Inflammatory macrophage treated with lipopolysaccharide for 1 hour (primary cell): ENCODE data around the gene KCNC4.

Experiments
- DNase-seq, 2 donors: peaks; one replicate each; pipeline ENCODE4 v3.0.0-alpha.2; 2020 to 2022

Gene KCNC4

DNA sequence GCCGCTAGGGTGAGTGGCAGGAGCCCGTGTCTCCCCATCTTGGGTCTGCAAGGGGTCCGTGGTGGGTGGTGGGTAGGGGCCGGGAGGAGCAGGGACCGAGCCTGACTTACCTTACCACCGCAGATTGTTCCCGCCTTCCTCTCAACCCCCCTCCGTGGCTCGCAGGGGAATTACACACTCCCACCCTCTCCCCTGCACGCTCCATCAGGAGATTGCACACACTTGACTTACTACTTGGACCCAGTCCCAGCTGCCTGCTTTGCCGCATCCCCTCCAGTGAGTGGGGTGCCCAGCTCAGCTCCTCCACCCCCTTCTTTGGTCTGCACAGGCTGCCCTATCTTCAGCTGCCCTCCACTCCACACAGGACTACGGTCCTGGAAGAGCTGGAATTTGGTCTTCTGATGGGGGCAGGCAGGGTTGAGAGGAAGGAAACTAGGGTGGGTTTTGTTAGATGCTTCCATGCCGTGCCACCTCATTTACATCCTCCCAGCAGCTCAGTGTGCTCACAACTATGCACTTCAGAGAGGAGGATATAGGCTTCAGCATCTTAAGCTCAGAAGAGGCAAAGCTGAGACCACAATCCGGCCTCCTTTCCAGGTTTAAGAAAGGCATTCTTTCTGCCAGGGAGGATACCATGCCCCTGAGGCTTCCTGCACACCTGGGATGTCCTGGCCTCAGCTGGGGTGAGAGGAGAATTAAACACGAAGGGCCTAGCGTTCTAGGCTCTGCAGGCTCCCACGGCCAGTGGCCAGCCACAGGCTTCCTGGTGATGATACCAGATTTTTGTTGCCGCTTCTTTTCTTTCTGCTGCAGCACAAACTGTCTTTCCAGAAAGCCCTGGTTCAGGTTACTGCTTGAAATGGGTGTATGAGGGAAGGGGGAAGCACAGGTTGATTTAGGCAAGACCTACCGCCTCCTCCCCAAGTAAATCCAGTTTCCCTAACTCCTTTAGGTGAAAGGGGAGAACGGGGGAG is 2.3 kb downstream of the KCNC4 start:
- DNase-seq: no peak

- DNase-seq: no peak
These were observed 3.0 kb downstream of the KCNC4 start for GRCh38 chr1:110213143-110213540.

GRCh38 chr1:110214454-110215404 is 4.6 kb downstream of the KCNC4 start:
- DNase-seq: no peak

DNA sequence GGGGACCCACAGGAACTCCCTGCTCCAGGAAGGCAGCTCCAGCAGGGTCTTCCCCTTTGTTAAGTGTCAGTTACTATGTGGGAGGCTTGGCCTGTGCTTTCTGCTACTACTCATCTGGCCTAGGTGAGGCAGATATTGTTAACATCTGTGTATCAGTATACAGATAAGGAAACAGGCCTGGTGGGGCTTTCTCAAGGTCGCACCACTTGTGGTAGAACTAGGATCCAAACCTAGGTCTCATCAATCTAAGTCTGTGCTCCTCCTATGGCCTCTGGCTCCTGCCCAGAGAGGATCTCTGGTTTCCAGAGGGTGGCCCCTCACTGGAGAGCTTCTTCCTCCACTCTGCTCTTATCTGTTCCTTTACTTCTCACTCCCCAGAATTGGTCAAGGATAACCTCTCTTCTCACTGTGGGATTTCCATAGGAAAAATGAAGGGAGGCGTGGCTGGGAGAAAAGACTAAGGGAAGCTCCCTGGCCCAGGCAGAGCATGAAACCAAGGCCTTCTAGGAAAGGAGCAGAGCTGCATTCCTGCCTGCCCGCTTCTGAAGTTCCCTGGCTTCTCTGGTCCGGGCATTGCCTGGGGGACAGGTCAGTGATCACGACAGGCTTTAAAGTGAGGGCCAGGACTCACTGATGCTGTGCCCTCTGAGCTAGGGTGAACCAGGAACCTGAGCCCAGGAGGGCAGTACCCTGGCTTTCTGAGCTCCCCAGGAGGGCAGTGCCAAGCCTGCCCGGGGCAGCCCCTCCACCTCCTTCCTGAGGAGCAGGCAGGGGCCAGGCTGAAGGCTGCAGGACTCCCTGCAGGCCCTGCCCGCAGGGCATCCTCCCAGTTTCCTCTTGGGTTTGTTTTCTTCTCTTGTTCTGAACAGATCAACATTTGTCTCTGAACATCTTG is 5.8 kb downstream of the KCNC4 start:
- DNase-seq: no peak

GRCh38 chr1:110216844-110217444 is 6.8 kb downstream of the KCNC4 start:
- no peak for DNase-seq

DNA sequence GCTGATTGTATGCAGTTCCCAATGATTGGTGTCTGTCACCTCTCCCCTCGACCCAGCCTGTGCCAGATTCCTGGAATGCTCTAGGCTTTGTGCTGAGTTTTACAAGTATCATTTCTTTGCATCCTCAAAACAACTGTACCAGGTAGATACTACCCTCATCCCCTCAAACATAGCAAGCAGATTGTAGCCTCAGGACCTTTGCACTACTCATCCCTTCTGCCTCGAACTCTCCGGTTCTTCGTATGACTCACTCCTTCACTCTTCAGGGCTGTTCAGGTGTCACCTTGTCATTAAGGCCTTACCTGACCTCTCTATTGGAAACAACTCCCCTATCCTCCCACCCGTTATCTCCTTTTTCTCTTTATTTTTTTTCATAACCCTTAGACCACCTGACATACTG is 8.0 kb downstream of the KCNC4 start:
- DNase-seq: no peak

GRCh38 chr1:110218739-110219138 is 8.6 kb downstream of the KCNC4 start:
- DNase-seq: no peak

DNA sequence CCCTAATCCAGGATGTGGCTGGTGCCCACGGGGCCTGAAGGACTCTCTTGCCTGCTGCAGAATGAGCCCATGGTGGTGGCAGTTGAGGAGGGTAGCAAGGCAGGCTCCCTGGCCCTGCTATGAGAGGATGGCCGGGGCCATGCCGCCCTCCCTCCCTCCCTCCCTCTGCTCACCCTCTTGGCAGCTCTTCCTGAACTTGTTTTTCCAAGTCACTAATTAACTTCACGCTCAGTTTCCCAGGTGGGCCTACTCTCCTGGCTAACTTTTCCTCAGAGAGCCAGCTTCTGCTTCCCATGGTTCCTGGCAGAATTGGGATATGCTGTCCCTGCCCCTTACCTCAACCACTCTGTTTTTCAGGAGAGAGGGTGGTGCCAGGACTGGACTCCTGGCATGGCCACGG is 10.2 kb downstream of the KCNC4 start:
- DNase-seq: no peak

DNA sequence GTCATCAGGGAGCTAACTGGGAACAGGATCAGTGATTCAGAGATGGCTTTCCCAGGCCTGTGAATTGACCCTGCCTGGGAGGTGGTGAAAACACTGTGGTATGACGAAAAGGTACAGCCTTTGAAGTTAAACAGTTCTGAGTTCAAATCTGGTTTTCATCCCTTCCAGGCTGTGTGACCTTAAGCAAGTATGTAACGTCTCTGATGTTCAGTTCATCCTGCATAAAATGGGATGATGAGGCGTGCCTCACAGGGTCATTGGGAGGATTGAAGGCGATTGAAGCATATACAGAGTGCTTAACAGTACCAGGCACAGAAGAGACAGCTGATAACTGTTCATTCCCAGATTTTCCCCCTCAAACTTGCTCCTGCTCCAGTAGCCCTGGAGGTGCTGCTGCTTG is 11.0 kb downstream of the KCNC4 start:
- no peak for DNase-seq

DNA sequence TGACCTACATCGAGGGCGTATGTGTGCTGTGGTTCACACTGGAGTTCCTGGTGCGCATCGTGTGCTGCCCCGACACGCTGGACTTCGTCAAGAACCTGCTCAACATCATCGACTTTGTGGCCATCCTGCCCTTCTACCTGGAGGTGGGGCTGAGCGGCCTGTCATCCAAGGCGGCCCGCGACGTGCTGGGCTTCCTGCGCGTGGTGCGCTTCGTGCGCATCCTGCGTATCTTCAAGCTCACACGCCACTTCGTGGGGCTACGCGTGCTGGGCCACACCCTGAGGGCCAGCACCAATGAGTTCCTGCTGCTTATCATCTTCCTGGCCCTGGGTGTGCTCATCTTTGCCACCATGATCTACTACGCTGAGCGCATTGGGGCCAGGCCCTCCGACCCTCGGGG is 13.0 kb downstream of the KCNC4 start:
- DNase-seq: no peak

GRCh38 chr1:110223581-110223980 is 13.5 kb downstream of the KCNC4 start:
- DNase-seq: no peak

DNA sequence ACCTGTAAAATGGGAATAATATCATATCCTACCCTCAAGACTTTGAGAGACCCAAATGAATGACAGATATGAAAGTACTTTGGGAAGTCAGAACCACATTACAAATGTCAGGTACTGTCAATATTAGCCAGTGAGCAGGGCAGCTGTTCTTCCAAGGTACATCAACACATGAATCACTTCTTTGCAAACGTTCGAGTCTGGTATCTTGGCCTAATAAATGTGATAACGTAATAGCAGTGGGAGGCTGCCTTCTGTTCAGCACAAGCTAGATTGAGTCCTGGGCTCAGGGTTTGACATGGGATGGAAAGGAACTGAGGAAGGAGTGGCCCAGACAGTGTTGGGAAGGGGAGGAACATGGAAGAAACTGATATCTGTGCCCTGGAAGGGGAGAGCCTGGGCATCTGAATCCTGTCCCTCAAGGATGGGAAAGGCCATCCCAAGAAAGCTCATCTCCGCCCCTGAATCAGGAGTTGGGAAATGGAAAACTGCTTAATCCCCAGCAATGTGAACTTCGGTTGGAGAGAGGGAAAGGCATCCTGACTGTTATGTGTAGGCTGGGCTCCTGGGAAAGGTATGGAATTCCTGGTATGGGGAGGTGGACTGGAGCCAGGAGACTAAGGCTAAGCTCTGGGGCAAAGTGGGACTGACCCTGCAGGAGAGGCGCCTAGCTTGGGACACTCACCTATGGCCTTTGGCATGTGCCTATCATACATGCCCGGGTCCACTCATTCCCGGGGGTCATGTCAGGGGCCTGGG is 14.3 kb downstream of the KCNC4 start:
- no peak for DNase-seq

- DNase-seq: no peak
These were observed 15.1 kb downstream of the KCNC4 start for GRCh38 chr1:110225212-110225611.

- no peak for DNase-seq
These were observed 15.8 kb downstream of the KCNC4 start for GRCh38 chr1:110225756-110226404.

GRCh38 chr1:110227774-110228173 is 17.7 kb downstream of the KCNC4 start:
- DNase-seq: no peak

- no peak for DNase-seq
These were observed 18.3 kb downstream of the KCNC4 start for GRCh38 chr1:110228381-110228780.

DNA sequence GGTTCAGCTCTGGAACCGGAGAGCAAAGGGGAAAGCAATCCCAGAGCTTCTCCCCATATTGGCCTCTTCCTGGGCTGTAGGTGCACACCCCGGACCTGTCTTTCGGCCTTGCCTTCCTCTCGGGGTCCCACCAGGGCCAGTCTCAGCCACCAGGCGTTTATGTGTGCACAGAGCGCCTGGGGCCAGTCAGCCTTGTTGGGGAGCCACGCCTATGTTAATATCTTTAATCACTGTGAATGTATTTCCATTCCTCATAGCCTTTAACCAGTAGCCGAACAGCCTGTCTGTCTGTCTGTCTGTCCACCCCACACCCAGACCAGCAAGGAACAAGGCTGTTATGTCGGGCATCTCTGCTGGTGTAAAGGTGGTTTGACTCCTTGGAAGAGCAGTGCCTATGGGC is 18.8 kb downstream of the KCNC4 start:
- DNase-seq: no peak

DNA sequence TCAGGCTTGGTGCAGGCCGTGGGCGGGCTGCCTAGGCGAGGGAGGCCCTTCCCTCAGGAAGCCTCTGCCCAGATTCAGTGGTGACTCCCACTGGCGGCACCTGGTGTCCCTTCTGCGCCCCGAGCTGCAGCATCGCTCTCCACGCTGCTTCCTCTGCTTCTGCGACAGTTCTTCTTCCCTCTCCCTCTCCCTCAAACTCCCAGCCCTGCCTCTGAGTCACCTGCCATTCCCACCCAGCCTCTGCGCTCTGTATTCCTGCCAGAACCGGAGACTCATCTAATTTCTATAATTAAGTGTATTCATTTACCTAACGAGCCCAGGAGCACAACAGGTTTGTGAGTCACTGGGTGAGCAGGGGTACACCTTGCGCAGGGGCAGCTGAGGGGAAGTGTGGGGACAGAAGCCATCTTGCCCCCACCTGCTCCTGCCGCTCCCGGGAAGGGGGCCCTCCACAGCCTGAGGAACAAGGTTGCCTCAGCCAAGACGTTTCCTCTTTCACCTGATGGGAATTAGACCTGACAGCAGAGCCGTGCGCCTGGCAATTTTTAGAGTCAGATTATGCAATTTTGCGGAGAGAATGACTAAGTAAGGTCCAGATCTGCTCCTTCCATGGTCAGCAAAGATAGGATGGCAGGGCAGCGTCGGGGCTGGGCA is 19.4 kb downstream of the KCNC4 start:
- DNase-seq: no peak

DNA sequence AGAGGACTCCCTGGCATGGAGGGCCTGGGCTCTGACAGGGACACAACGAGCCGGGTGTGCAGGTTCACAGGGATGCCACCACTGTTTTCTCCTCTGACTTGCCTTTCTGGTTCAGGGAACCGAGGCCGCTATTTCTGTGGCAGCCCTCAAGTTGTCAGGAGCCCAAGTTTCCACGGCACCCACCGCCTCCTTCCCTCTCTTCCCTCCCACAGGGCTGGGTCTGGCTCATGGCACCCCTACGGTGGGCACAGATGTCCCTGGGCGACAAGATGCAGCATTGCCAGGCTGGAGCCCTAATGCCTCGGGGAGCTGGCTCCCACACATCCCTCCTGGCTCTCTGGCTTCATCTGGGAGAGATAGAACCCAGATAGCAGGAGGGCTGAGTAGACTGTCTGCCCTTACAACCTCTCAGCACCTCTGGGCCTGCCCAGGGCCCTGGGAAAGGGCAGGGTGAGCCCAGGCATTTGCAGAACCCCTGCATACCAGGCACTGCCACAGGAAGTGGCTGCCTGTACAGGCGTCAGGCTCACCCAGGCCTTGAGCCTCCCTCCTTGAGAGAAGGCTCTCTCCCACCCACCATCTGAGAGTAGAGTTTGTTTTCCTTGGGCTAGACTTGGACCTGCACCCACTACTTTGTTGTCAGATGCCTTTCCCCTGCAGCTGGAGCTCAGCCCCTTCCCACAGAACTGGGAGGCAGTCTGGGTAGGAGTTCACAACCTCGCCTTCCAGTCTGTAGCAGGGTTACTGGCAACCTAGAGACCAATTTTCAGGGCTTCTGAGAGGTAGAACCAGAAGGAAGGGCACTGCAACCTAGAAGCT is 20.5 kb downstream of the KCNC4 start:
- no peak for DNase-seq
